GM21576 (cell line): Measurements from ENCODE around the gene PLSCR1.
"Not testable (repeated sequence)": the region's sequence is repeated elsewhere in the genome, so short reads cannot be mapped to it uniquely, and the experiment has no call there.

ENCODE experiments used
- ATAC-seq: cut with Tn5 transposase; IDR thresholded peaks from one replicate; pipeline ENCODE4 v1.9.1; 2021; ENCODE audit warnings: mild to moderate bottlenecking, moderate library complexity; ENCODE audit not compliant: unreplicated experiment

PLSCR1 gene

GRCh38 chr3:146519810-146520209, 24.6 kb downstream of the PLSCR1 start:
- no peak for ATAC-seq

- ATAC-seq = no peak
Observed at GRCh38 chr3:146517684-146518435, 26.5 kb downstream of the PLSCR1 start.

- ATAC-seq = no peak
Observed at GRCh38 chr3:146513386-146514051, 30.9 kb downstream of the PLSCR1 start.

GRCh38 chr3:146511402-146512134, 32.8 kb downstream of the PLSCR1 start:
- ATAC-seq = no peak

- no peak for ATAC-seq
Observed at GRCh38 chr3:146507331-146508120, 36.9 kb downstream of the PLSCR1 start.

GRCh38 chr3:146505516-146505915, 38.9 kb downstream of the PLSCR1 start:
- no peak for ATAC-seq

- no peak for ATAC-seq
Observed at GRCh38 chr3:146504498-146505197, 39.8 kb downstream of the PLSCR1 start.

- ATAC-seq = peak; percentile 96
Observed at GRCh38 chr3:146503461-146504202, 40.8 kb downstream of the PLSCR1 start.

GRCh38 chr3:146502887-146503460, 41.4 kb downstream of the PLSCR1 start:
- ATAC-seq = no peak

GRCh38 chr3:146501752-146502151, 42.7 kb downstream of the PLSCR1 start:
- peak; percentile 31 for ATAC-seq

- no peak for ATAC-seq
Observed at GRCh38 chr3:146499701-146500100, 44.7 kb downstream of the PLSCR1 start.

GRCh38 chr3:146498002-146498736, 46.2 kb downstream of the PLSCR1 start:
- ATAC-seq = no peak

- ATAC-seq = not testable (repeated sequence)
Observed at GRCh38 chr3:146497145-146497843, 47.1 kb downstream of the PLSCR1 start.

- ATAC-seq = no peak
Observed at GRCh38 chr3:146496726-146497125, 47.7 kb downstream of the PLSCR1 start.

- ATAC-seq = no peak
Observed at GRCh38 chr3:146496251-146496650, 48.2 kb downstream of the PLSCR1 start.

- ATAC-seq = no peak
Observed at GRCh38 chr3:146493761-146494160, 50.6 kb downstream of the PLSCR1 start.

- ATAC-seq = no peak
Observed at GRCh38 chr3:146493221-146493620, 51.2 kb downstream of the PLSCR1 start.

- ATAC-seq = no peak
Observed at GRCh38 chr3:146491303-146491702, 53.1 kb downstream of the PLSCR1 start.
